Uterus (tissue), 2 donors: Measurements from ENCODE around the gene SLC7A5.

Experiments used
- CTCF ChIP-seq, 4 experiments: fragments of 200-600 bp in 2 of 4; fragments of 450-650 bp in 2 of 4; sonication (generic) in 2 of 4; IDR thresholded peaks; one replicate each; pipeline ENCODE4 v1.5.1; 2016 to 2019; ENCODE audit warnings: antibody characterized with exemption in 4 of 4, mild to moderate bottlenecking in 2 of 4, moderate library complexity in 1 of 4
- POLR2A ChIP-seq, 2 donors: fragments of 450-650 bp; IDR thresholded peaks; one replicate each; pipeline ENCODE4 v1.6.1; 2016; ENCODE audit warnings: antibody characterized with exemption in 2 of 2, mild to moderate bottlenecking in 1 of 2, moderate library complexity in 1 of 2

- no peak for TF ChIP-seq CTCF (IDR thresholded peaks at IDR 0.05)
- TF ChIP-seq POLR2A (IDR thresholded peaks at IDR 0.05), result no peak
Measured at GRCh38 chr16:87914812-87915211, 45.5 kb upstream of the SLC7A5 start.
